ENCODE results near the gene CNPY3.
A peak's percentile ranks its signal among the peaks of the same experiment; 100 is the strongest.

The CNPY3 gene

DNA sequence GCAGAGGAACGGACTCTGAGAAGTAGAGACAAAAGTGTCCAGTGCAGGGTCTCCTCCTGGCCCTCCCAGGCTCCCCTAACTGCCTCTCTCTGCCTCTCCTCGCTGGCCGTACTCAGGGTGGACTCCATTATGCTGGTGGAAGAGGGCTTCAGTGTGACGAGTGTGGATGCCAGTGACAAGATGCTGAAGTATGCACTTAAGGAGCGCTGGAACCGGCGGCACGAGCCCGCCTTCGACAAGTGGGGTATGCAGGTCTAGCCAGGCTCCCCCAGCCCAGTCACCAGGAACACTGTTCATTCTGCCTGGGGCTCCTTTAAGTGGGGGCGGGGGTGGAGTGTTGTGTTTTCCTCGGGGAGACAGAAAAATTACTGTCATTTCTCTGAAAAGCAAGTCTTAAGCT, 32.8 kb downstream of the CNPY3 start:
- no peak for DNase-seq

- DNase-seq = no peak
Measured at GRCh38 chr6:42962502-42963178, 33.4 kb downstream of the CNPY3 start.

DNA sequence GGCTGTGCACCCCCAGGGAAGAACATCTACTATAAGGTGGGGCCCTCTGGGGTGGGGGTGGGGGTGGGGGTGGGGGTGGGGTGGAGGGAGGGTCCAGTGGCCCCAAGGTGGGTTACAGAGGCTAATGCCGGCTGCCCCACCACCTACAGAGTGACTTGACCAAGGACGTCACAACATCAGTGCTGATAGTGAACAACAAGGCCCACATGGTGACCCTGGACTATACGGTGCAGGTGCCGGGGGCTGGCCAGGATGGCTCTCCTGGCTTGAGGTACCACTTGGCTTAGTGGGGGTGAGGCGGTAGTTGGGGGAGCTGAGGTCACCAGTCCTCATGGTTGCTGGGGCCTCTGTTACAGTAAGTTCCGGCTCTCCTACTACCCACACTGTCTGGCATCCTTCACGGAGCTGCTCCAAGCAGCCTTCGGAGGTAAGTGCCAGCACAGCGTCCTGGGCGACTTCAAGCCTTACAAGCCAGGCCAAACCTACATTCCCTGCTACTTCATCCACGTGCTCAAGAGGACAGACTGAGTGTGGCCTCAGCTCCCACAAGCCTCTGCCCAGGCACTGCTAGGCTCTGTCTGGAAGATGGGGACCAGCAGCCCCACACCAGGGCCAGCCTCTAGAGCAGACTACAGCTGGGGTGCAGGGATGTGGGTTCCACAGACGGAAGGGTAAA, 34.0 kb downstream of the CNPY3 start:
- no peak for DNase-seq

GRCh38 chr6:42963855-42964605, 34.8 kb downstream of the CNPY3 start:
- no peak for DNase-seq

DNA sequence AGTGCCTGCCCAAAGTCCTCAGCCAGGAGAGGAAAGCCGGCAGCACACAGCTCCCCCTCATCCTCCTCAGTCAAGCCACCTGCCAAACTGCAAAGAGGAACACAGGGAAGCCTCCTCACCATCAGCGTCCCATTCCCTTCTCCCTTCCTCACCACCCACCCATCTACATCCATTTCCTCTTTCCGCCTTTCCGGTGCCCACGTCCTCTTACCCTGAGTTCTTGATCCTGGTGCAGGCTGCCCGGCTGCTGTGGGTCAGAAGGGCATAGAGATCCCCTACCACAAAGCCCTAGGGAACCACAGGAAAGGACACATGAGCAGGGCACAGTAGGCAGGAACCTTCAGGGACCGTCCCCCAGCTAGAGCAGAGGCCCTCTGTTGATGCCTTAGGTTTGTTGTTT, 37.3 kb downstream of the CNPY3 start:
- DNase-seq = no peak

GRCh38 chr6:42967228-42967627, 37.9 kb downstream of the CNPY3 start:
- DNase-seq = no peak

- no peak for DNase-seq
Measured at GRCh38 chr6:42968126-42968701, 38.9 kb downstream of the CNPY3 start.

GRCh38 chr6:42968783-42969182, 39.5 kb downstream of the CNPY3 start:
- no peak for DNase-seq

DNA sequence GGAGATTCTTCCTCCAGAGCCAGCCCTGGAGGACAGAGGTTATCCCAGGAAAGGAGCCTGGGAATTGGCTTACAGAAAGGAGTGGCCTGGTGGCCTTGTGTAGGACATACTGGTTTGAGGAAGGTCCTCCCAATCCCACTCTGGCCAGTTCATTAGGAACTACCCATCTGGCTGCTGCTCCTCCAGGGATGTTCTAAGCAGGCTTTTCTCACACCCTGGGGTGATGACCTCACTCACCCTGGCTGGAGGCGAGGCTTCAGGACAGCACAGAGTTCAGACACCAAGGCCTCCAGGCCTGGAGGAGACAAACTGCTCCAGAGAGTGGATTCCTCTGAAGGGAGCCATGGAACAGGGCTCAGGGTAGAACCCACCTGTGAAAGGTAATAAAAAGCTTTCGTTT, 40.2 kb downstream of the CNPY3 start:
- DNase-seq = no peak

GRCh38 chr6:42969934-42970333, 40.7 kb downstream of the CNPY3 start:
- no peak for DNase-seq

DNA sequence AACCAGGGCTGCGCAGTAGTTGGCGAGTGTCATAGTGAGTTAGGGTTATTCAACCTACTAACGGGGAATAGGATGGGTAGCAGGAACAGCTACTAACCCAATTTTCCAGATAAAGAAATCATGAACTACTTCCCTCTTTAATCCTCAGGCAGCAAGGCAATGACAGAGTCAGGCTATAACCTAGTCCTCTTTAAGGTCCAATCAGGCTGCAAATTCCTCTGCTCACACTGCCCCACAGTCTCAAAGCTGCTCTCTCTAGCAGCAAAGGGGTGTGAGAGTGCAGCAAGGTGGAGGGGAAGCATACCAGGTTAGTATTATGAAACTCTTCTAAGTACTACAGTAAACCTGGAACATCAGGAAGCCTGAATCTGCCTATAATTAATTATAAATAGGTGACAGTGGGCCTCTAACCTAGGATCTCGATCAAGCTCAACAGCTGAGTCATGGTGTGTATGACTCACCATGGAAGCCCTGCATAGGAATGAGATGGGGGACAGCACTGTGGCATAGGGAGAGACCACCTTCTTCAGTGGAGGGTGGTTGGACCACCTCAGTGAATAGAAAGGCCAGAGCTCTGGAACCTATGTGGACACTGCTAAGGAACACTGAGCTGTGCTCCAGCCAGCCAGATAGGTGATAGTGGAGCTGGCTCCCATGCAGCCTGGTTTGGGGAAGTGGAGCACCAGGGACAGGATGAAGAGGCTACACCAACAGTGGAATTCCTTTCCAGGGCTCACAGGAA, 41.8 kb downstream of the CNPY3 start:
- DNase-seq = no peak

- no peak for DNase-seq
Measured at GRCh38 chr6:42971746-42972327, 42.6 kb downstream of the CNPY3 start.

- no peak for DNase-seq
Measured at GRCh38 chr6:42973926-42974325, 44.6 kb downstream of the CNPY3 start.

DNA sequence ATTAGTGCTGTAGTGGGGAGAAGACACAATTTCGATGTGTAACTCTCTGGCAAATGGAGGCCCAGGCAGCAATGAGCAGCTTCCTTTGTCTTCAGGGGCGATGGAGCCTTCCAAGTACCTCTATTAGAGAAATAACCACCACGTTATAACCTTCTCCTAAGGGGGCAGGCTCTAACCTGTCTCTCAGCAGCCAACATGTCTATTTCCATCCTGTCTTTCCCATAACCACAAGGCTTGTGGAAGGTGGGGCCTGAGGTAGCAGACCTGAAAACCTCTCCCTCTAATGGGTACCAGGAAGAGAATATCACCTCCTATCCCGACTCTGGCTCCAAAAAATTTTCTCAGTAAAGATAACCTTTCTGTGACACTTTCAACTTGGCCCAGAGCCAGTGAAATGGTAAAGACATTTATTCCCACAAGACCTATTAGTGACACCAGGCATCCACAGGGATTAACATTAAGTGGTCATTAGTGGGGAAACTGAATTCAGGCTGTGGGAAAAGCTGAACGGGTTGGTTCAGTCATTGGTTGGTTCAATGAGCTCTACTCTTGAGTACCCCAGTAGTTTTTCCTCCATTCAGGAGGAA, 45.7 kb downstream of the CNPY3 start:
- no peak for DNase-seq

DNA sequence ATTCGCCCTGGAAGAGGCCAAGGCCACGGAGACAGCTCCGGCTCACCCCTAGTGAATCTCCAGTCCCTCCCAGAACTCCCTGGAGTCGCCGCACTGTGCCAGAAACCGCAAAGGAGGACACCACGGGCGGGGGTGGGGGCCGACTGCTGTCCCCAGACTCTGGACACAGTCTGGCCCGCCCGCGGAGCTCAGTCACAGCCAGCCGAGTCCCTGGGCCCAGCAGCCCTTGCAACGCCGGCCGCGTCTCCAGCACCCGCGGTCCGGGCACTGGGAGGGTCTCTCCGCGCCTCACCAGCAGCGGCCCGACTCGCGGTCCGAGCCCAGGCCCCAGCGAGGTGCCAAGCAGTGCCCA, 49.2 kb downstream of the CNPY3 start:
- DNase-seq = no peak

GRCh38 chr6:42978839-42979522, 49.7 kb downstream of the CNPY3 start, which contains the start of gene PEX6:
Gene PEX6, minus strand, starts transcription at chr6:42979181. Its CDS starts 31 bp downstream, at chr6:42979150.
- DNase-seq = peak; percentile 95

DNA sequence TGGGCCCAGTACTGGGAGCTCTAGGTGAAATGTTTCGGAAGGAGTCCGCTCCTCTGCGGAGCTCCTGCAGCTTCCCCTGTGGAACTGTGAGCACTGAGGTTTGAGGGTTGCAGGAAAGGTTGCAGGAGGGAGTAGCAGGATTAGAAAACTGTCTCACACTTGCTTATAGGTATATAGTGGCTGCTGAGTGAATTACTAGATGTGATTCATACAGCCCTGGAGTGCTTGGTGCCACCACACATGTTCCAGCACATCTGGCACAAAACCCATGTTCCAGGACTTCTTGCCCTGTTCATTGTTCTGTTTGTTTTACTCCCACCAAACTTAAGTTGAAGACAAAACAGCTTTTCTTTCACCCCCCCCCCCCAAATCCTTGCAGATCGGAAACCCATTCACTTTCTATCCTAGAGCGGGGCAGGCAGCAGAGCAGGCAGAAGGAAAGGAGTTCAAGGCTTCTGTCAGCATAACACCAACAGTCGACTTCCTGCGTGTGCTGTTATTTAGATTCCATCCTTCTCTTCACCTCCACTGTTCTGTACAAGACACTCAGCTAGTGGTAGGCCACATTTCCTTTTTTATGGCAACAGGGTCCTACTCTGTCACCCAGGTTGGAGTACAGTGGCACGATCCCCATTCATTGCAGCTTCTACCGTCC, 50.4 kb downstream of the CNPY3 start:
- DNase-seq = peak; percentile 12

DNA sequence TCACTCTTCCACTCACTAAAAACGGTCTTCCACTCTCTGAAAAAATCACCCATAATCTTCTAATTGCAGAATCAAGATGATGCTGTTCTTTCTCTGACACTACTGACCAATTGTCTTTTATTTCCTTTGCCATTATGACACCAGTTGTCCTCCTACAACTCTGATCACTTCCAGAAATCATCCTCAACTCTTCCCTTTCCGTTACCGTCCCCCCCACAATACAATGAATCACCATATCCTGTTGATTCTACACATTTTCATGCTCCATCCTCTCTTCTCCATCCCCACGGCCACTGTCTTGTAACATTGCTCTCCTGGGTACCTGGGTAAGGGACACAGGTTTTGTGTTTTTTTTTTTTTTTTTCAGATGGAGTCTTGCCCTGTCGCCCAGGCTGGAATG, 52.6 kb downstream of the CNPY3 start:
- no peak for DNase-seq

- peak; percentile 97 for DNase-seq
Measured at GRCh38 chr6:42984001-42984923, 55.0 kb downstream of the CNPY3 start, which contains the start of gene PPP2R5D. Gene PPP2R5D, plus strand, starts transcription at chr6:42984570. Its CDS starts 108 bp downstream, at chr6:42984678.

Measured in activated gamma-delta T cell treated with Interleukin-2 at 50 U/mL for 16 hours (primary cell).